Testis (tissue), 3 donors: ENCODE data around the gene EPB42. TPM values are rescaled to one million over a fixed set of nuclear protein-coding genes. Genes with fewer than 3 reads are reported as not detected.
"Not testable (repeated sequence)": the region's sequence is repeated elsewhere in the genome, so short reads cannot be mapped to it uniquely, and the experiment has no call there.

Experiments
- DNase-seq: peaks from one replicate; pipeline ENCODE4 v3.0.0-alpha.2; 2019
- H3K27ac ChIP-seq, 2 donors: fragments of 200-600 bp; sonication (generic); one replicate each; pipeline ENCODE4 v1.5.1; 2019
- H3K27me3 ChIP-seq: fragments of 200-600 bp; sonication (generic); one replicate; pipeline ENCODE4 v1.5.1; 2019
- H3K36me3 ChIP-seq: fragments of 200-600 bp; sonication (generic); one replicate; pipeline ENCODE4 v1.5.1; 2017; ENCODE audit warnings: low read depth; ENCODE audit errors: missing control alignments
- H3K4me1 ChIP-seq: fragments of 200-600 bp; sonication (generic); one replicate; pipeline ENCODE4 v1.5.1; 2019
- H3K4me3 ChIP-seq, 2 donors: fragments of 200-600 bp; sonication (generic); one replicate each; pipeline ENCODE4 v1.5.1; 2017 to 2019
- H3K9me3 ChIP-seq: fragments of 200-600 bp; sonication (generic); one replicate; pipeline ENCODE4 v1.5.1; 2017
- POLR2A ChIP-seq: fragments of 450-650 bp; IDR thresholded peaks from one replicate; pipeline ENCODE4 v1.6.1; 2017; ENCODE audit warnings: antibody characterized with exemption, mild to moderate bottlenecking, moderate library complexity
- whole genome bisulfite sequencing, 2 donors: methylation state at CpG; one replicate each; pipeline ENCODE4 v1.1.5; 2018; 5-methylcytosine and 5-hydroxymethylcytosine counted together
- intact Hi-C: fragments of 100-400 bp; cut with DNase I; formaldehyde crosslinking; loops from one replicate; pipeline ENCODE4 v1.15.1; 2023; ENCODE audit warnings: low total_unique reads
- polyA plus RNA-seq: library from polyadenylated mRNA; stranded (reverse); fragments of 350-450 nt; fragmentation: Illumina TruSeq; extraction: RNeasy Lipid Tissue Mini Kit (QIAGEN cat#74804); gene quantifications from one replicate; pipeline ENCODE4 v1.2.3, GENCODE V29; 2014; ENCODE audit warnings: low read depth, low replicate concordance; ENCODE audit not compliant: insufficient read depth
- total RNA-seq, 2 donors: library from RNA; depleted of rRNA; stranded (reverse); fragments of >200 nt; gene quantifications; one replicate each; pipeline ENCODE4 v1.2.3, GENCODE V29; 2016
- TF ChIP-seq, protein P1 (sequence below), 3 experiments: fragments of 450-650 bp in 2 of 3; fragments of 200-600 bp in 1 of 3; sonication (generic) in 1 of 3; IDR thresholded peaks; one replicate each; pipeline ENCODE4 v1.5.1; 2016 to 2019; ENCODE audit warnings: antibody characterized with exemption in 3 of 3, mild to moderate bottlenecking in 2 of 3, moderate library complexity in 1 of 3

EPB42 gene
- total and polyA plus RNA-seq, 3 donors from 2014 or later: 3.6 to 7.5 (median 6.8) TPM

DNA sequence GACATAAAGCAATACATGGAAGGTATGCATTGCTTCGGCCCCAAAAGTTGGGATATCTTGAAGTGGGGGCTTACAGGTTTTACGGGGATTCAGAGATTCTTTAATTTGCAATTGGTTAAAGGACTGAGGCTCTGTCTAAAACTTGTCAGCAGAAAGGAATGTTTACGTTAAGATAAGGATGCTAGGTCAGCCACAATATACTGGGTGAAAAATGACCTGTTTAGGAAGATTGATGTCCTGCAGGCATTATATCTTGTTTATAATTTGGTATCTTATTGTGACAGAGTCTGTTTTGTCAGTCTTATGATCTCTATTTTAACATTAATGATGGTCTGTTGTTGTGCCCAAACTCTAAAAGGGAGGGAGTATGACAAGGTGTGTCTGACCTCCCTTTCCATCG is 50.9 kb downstream of the EPB42 start:
- TF ChIP-seq POLR2A: no peak
- TF ChIP-seq, protein P1, sequence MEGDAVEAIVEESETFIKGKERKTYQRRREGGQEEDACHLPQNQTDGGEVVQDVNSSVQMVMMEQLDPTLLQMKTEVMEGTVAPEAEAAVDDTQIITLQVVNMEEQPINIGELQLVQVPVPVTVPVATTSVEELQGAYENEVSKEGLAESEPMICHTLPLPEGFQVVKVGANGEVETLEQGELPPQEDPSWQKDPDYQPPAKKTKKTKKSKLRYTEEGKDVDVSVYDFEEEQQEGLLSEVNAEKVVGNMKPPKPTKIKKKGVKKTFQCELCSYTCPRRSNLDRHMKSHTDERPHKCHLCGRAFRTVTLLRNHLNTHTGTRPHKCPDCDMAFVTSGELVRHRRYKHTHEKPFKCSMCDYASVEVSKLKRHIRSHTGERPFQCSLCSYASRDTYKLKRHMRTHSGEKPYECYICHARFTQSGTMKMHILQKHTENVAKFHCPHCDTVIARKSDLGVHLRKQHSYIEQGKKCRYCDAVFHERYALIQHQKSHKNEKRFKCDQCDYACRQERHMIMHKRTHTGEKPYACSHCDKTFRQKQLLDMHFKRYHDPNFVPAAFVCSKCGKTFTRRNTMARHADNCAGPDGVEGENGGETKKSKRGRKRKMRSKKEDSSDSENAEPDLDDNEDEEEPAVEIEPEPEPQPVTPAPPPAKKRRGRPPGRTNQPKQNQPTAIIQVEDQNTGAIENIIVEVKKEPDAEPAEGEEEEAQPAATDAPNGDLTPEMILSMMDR (IDR thresholded peaks at IDR 0.05): no peak
- Histone ChIP-seq H3K27me3 (no peaks in the 10 kb centered on the region), H3K9me3 (no peaks in the 10 kb centered on the region), H3K36me3 (no peaks in the 10 kb centered on the region), H3K27ac (no peak overlapping the region), H3K4me1 (no peaks in the 10 kb centered on the region), H3K4me3 (no peak overlapping the region)
- 52 to 74% methylated on average over 4 of the region's 4 CpGs for WGBS, 2 donors
- DNase-seq: no peak
- intact Hi-C loops: no loop called here

DNA sequence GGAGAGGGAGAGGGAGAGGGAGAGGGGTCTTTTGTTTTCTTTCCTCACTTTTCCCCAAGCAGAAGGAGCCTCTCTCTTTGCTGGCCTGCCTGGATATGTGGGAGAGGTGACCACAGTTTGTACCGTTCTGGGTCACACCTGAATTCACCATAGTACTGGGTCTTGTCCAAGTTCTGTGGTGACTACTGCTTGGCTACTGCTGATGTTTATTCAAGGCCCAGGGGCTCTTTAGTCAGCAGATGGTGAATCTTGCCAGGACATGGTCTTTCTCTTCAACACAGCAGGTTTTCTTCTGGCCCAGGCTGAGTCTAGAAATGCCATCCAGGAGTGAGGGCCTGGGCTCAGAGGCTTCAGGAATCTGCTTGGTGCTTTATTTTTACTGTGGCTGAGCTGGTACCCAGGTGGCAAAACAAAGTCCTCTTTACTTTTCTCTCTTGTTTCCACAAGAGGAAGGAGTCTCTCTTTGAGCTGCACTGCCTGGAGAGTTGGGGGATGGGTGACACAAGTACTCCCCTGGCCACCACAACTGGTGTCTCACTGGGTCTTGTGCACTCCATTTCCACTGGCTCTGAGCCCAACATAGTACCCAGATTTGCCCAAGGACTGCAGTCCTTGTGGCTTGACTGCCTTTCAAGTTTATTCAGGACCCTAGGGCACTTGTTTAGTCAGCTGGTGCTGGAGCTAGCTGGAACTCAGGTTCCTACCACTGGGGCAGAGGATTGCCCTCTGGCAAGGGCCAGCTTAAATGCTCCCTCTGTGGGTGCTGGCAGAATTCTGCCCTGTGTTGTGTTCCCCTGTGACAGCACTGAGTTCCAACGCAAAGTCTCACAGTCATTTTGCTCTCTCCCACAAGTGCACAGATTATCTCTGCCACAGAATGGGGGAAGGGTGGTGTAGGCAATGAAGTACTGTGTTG is 52.4 kb downstream of the EPB42 start:
- no peak for DNase-seq
- Histone ChIP-seq H3K9me3 (no peaks in the 10 kb centered on the region), H3K27ac (no peak overlapping the region), H3K27me3 (no peaks in the 10 kb centered on the region), H3K36me3 (no peaks in the 10 kb centered on the region), H3K4me1 (no peaks in the 10 kb centered on the region), H3K4me3 (no peak overlapping the region)
- 53 to 55% methylated on average over 2 of the region's 2 CpGs for WGBS, 2 donors
- TF ChIP-seq POLR2A: no peak
- TF ChIP-seq, protein P1 (IDR thresholded peaks at IDR 0.05): no peak
- intact Hi-C loops: no loop called here

DNA sequence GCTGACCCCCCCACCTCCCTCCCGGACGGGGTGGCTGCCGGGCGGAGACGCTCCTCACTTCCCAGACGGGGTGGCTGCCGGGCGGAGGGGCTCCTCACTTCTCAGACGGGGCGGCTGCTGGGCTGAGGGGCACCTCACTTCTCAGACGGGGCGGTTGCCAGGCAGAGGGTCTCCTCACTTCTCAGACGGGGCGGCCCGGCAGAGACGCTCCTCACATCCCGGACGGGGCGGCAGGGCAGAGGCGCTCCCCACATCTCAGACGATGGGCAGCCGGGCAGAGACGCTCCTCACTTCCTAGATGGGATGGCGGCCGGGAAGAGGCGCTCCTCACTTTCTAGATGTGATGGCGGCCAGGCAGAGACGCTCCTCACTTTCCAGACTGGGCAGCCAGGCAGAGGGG is 53.6 kb downstream of the EPB42 start:
- H3K27ac ChIP-seq, DNase-seq, H3K4me3 ChIP-seq, H3K9me3 ChIP-seq, H3K4me1 ChIP-seq, H3K27me3 ChIP-seq, H3K36me3 ChIP-seq, intact Hi-C loops: not testable (repeated sequence)
- WGBS, 2 donors: 95% methylated on average over 26 of the region's 28 CpGs; no CpG with 5 or more reads in 1 of the 2 donors

DNA sequence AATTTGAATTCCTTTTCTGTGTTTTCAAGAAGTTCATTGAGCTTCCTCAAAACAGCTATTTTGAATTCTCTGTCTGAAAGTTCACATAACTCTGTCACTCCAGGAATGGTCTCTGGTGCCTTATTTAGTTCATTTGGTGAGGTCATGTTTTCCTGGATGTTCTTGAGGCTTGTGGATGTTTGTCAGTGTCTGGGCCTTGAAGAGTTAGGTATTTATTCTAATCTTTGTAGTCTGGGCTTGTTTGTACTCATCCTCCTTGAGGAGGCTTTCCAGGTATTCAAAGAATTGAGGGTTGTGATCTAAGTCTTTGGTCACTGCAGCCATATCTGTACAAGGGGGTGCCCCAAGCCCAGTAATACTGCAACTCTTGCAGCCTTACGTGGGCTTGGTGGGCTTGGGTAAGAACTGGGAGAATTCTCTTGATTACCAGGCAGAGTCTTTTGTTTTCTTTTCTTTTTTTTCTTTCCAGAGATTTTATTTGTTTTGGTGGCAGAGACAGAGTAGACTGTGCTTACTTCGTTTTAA is 55.0 kb downstream of the EPB42 start:
- DNase-seq: no peak
- intact Hi-C loops: no loop called here
- no peak for TF ChIP-seq POLR2A
- TF ChIP-seq, protein P1 (IDR thresholded peaks at IDR 0.05): no peak
- 75 to 76% methylated on average over 2 of the region's 2 CpGs for WGBS, 2 donors
- Histone ChIP-seq H3K36me3 (no peaks in the 10 kb centered on the region), H3K9me3 (no peaks in the 10 kb centered on the region), H3K27ac (no peak overlapping the region), H3K4me3 (no peak overlapping the region), H3K27me3 (no peaks in the 10 kb centered on the region), H3K4me1 (no peaks in the 10 kb centered on the region)

DNA sequence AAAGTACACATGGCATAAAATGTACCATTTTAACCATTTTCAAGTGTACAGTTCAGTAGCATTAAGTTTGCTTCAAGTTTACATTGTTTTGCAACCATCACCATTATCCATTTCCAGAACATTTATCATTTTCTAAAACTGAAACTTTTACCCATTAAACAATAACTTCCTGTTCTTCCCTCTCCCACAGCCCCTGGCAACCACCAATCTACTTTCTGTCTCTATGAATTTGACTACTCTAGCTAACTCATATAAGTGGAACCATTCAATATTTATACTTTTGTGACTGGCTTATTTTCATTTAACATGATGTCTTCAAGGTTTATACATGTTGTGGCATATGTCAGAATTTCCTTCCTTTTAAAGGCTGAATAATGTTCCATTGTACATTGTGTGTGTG is 67.5 kb downstream of the EPB42 start:
- H3K27me3 ChIP-seq: no peaks in the 10 kb centered on the region
- H3K9me3 ChIP-seq: no peaks in the 10 kb centered on the region
- H3K4me1 ChIP-seq: no peaks in the 10 kb centered on the region
- intact Hi-C loops: no loop called here
- no peak for DNase-seq
- no peak for TF ChIP-seq POLR2A
- TF ChIP-seq, protein P1 (IDR thresholded peaks at IDR 0.05): no peak
- no peaks in the 10 kb centered on the region for H3K36me3 ChIP-seq
- H3K4me3 ChIP-seq: no peak overlapping the region
- H3K27ac ChIP-seq: no peak overlapping the region
